Nephron (organoid): ENCODE results near the gene MROH7.

Experiments used
- H3K27ac Mint-ChIP-seq, 3 experiments: 2 replicates each; pipeline ENCODE4 v1.8.0; 2020; ENCODE audit warnings: mixed read lengths in 3 of 3, mild to moderate bottlenecking in 2 of 3, moderate library complexity in 1 of 3
- H3K27me3 Mint-ChIP-seq: 2 replicates; pipeline ENCODE4 v1.8.0; 2021; ENCODE audit warnings: low read depth, mild to moderate bottlenecking, moderate library complexity, mixed read lengths
- H3K36me3 Mint-ChIP-seq: 2 replicates; pipeline ENCODE4 v1.8.0; 2020; ENCODE audit warnings: low read depth, mixed read lengths
- H3K4me1 Mint-ChIP-seq: 2 replicates; pipeline ENCODE4 v1.8.0; 2020; ENCODE audit warnings: mixed read lengths
- H3K4me3 Mint-ChIP-seq, 3 experiments: 2 replicates each; pipeline ENCODE4 v1.8.0; 2020; ENCODE audit warnings: mild to moderate bottlenecking in 3 of 3, mixed read lengths in 3 of 3, moderate library complexity in 2 of 3
- H3K9me3 Mint-ChIP-seq: 2 replicates; pipeline ENCODE4 v1.8.0; 2020; ENCODE audit warnings: mixed read lengths
- TF ChIP-seq, protein P1 (sequence below), 3 experiments: fragments of 200-600 bp; sonication (generic); IDR thresholded peaks; one replicate each; pipeline ENCODE4 v1.5.0; 2021; ENCODE audit warnings: antibody characterized with exemption in 3 of 3; ENCODE audit not compliant: unreplicated experiment in 3 of 3

Gene MROH7

DNA sequence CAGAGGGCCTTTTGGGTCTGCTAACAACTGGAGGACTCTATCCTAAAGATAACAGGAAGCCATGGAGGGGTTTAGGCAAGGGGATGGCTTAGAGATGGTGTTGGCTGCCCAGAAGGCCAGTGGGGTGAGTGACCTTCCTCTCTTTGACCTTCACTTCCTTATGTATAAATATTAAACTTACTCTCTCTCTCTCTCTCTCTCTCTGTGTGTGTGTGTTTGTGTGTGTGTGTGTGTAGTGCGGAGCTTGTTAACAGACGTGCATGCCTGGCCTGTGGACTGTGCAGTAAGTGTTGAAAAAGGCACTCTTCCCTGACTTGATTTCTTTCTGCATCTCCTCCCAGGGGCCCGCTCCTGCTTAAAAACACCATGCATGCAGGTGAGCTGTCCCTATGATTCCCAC lies 10.0 kb downstream of the MROH7 start:
- peaks cover 4% of the 10 kb centered on the region for H3K9me3 Mint-ChIP-seq
- TF ChIP-seq, protein P1, sequence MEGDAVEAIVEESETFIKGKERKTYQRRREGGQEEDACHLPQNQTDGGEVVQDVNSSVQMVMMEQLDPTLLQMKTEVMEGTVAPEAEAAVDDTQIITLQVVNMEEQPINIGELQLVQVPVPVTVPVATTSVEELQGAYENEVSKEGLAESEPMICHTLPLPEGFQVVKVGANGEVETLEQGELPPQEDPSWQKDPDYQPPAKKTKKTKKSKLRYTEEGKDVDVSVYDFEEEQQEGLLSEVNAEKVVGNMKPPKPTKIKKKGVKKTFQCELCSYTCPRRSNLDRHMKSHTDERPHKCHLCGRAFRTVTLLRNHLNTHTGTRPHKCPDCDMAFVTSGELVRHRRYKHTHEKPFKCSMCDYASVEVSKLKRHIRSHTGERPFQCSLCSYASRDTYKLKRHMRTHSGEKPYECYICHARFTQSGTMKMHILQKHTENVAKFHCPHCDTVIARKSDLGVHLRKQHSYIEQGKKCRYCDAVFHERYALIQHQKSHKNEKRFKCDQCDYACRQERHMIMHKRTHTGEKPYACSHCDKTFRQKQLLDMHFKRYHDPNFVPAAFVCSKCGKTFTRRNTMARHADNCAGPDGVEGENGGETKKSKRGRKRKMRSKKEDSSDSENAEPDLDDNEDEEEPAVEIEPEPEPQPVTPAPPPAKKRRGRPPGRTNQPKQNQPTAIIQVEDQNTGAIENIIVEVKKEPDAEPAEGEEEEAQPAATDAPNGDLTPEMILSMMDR (IDR thresholded peaks at IDR 0.05; ENCODE audit: unreplicated experiment in 3 of 3): no peak
- peak overlapping the region in 2 of 3 experiments; percentile 17 to 47 for H3K27ac Mint-ChIP-seq
- H3K4me3 Mint-ChIP-seq: no peak overlapping the region
- peaks cover 20% of the 10 kb centered on the region for H3K4me1 Mint-ChIP-seq
- no peaks in the 10 kb centered on the region for H3K27me3 Mint-ChIP-seq
- H3K36me3 Mint-ChIP-seq: peaks cover 3% of the 10 kb centered on the region

DNA sequence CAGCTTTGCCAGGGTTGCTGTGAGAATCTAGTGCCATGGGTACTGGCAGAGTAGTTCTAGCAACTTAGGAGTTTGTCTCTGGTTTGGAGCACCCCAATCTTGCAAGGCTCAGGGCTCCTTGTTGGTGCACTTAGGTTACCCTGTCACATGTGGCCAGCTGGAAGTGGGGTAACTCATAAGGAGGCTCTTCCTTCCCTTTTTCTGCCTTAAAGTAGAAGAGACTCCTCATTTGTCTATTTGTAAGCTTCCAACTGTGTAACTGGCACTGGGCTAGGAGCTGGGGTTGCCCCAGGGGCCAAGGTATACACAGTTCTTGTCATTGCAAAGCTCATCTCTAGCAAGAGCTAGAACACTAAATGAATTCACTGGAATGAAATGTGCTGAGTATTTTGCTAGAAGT lies 10.6 kb downstream of the MROH7 start:
- TF ChIP-seq, protein P1 (IDR thresholded peaks at IDR 0.05; ENCODE audit: unreplicated experiment in 3 of 3): no peak
- Mint-ChIP-seq H3K4me3 (no peak overlapping the region), H3K27ac (peak overlapping the region in 1 of 3 experiments; percentile 47), H3K9me3 (no peaks in the 10 kb centered on the region), H3K4me1 (peaks cover 14% of the 10 kb centered on the region), H3K36me3 (no peaks in the 10 kb centered on the region), H3K27me3 (no peaks in the 10 kb centered on the region)

DNA sequence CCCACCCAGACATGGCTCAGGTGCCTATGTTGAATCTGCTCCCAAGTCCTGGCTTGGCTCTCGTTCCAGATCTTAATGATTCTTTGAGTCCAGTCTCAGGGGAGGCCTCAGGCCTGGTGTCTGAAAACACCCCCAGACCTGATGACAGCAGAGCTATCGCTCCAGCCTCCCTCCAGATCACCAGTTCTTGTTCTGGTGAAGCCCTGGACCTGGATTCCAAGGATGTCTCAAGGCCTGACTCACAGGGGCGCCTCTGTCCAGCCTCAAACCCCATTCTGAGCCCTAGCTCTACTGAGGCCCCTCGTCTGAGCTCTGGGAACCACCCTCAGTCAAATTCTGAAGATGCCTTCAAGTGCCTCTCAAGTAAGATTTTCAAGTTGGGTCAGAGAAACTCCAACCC lies 11.4 kb downstream of the MROH7 start:
- TF ChIP-seq, protein P1 (IDR thresholded peaks at IDR 0.05; ENCODE audit: unreplicated experiment in 3 of 3): no peak
- peaks cover 14% of the 10 kb centered on the region for H3K4me1 Mint-ChIP-seq
- no peak overlapping the region for H3K27ac Mint-ChIP-seq
- H3K9me3 Mint-ChIP-seq: peaks cover 3% of the 10 kb centered on the region
- H3K4me3 Mint-ChIP-seq: no peak overlapping the region
- no peaks in the 10 kb centered on the region for H3K36me3 Mint-ChIP-seq
- H3K27me3 Mint-ChIP-seq: no peaks in the 10 kb centered on the region

DNA sequence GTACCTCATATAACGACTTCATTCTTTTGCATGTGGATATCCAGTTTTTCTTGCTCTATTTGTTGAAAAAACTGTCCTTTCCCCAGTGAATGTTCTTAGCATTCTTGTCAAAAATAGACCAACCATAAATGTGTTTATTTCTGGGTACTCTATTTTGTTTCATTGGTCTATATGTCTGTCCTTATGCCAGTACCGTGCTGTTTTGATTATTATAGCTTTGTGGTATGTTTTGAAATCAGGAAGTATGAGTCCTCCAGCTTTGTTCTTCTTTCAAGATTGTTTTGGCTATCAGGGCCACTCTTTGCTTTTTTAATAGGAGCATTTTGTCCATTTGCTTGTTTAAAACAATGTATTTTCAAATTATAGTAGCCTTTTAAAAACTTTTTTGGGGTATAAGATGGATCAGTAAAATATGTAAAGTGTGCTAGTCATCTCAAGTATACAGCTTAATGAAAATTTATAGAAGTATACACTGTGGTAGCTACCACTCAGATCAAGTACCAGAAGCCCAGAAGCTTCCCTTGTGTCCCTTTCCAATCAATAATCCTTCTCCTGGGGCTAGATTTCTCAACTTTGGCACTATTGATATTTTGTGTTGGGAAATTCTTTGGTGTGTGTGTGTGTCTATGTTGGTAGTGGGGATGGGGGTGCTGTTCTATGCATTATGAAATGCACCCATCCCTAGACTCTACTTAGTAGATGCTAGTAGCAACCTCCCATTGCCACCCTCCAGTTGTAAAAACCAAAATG lies 16.8 kb downstream of the MROH7 start:
- Mint-ChIP-seq H3K4me1 (no peaks in the 10 kb centered on the region), H3K27ac (no peak overlapping the region), H3K36me3 (peaks cover 3% of the 10 kb centered on the region), H3K9me3 (peaks cover 13% of the 10 kb centered on the region), H3K27me3 (no peaks in the 10 kb centered on the region), H3K4me3 (no peak overlapping the region)
- TF ChIP-seq, protein P1 (IDR thresholded peaks at IDR 0.05; ENCODE audit: unreplicated experiment in 3 of 3): no peak

DNA sequence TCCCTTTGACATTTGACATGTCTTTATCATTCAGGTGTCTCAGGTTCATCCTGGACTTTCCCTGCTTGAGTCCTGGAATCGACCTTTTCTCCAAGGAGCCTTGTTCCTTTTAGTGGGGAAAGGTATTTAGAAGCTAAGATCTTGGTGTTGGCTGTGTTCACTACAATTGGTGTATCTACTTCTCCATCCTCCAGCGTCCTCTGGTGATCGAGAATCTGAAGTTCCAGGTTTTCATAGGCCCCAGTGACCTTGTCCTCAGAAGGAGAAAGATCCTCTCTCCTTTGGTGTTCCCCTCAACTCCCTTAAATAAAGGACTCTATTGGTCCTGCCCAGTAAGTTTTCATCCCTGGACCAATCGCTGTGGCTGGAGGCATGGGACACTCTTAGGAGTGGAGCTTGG lies 22.1 kb downstream of the MROH7 start:
- Mint-ChIP-seq H3K27me3 (no peaks in the 10 kb centered on the region), H3K4me1 (no peaks in the 10 kb centered on the region), H3K9me3 (peaks cover 5% of the 10 kb centered on the region), H3K27ac (no peak overlapping the region), H3K36me3 (peaks cover 3% of the 10 kb centered on the region), H3K4me3 (no peak overlapping the region)
- TF ChIP-seq, protein P1 (IDR thresholded peaks at IDR 0.05; ENCODE audit: unreplicated experiment in 3 of 3): no peak

DNA sequence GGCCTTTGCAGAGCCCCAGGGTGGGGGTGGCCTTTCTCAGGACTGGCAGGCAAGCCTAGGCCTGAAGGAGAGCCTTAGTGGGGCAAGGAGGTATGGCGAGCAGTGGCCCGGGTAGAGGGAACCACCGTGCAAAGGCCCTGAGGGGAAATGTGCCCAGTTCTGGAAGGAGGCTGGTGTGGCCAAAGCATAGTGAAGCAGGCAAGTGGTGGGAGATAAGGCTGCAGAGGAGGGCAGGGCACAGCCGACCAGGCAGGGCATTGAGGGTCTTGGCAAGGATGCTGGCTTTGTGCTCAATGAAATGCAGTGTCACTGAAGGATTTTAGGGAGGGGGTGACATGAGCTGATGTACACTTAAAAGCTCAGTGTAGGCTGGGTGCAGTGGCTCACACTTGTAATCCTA lies 22.8 kb downstream of the MROH7 start:
- Mint-ChIP-seq H3K27me3 (no peaks in the 10 kb centered on the region), H3K4me3 (no peak overlapping the region), H3K4me1 (no peaks in the 10 kb centered on the region), H3K9me3 (peaks cover 4% of the 10 kb centered on the region), H3K36me3 (peaks cover 3% of the 10 kb centered on the region), H3K27ac (no peak overlapping the region)
- TF ChIP-seq, protein P1 (IDR thresholded peaks at IDR 0.05; ENCODE audit: unreplicated experiment in 3 of 3): no peak
